HepG2 (cell line): ENCODE results near the gene PLA2G2E. TPM values are rescaled to one million over a fixed set of nuclear protein-coding genes. Genes with fewer than 3 reads are reported as not detected.

Experiments used
- ATAC-seq: fragments of 200-7000 bp; cut with Tn5 transposase; 3 replicates; pipeline ENCODE4 v1.9.1; 2020; ENCODE audit warnings: mild to moderate bottlenecking, moderate library complexity
- BruUV-seq: library from RNA; stranded (reverse); fragments of 400-500 nt; replicated peaks from 2 replicates; lab custom pipeline; 2021; lab: Mats Ljungman, UMichigan
- CTCF ChIA-PET: fragments of 300-600 bp; formaldehyde crosslinking; extraction: SDS; loops from one replicate; lab custom pipeline; 2021; ENCODE audit warnings: low total read pairs, inconsistent platforms, low intra/inter-chr PET ratio; lab: Yijun Ruan, JAX
- POLR2A ChIA-PET: fragments of 350-600 bp; sonication (Branson Sonifier 250); formaldehyde crosslinking; loops from one replicate; lab custom pipeline; 2020; ENCODE audit warnings: antibody characterized with exemption, inconsistent platforms; lab: Yijun Ruan, JAX
- DNase-seq: peaks from one replicate; pipeline ENCODE4 v3.0.0-alpha.2; 2015; ENCODE audit warnings: low spot score
- FAIRE-seq: peaks from 3 replicates; lab custom pipeline; 2011; peaks lifted over from hg19 to GRCh38; lab: Jason Lieb, UNC
- H2AFZ ChIP-seq: one replicate; pipeline ENCODE4 v1.6.1; 2011; ENCODE audit warnings: low read length, inconsistent platforms
- H3K27ac ChIP-seq: fragments of 300-600 bp; 3 replicates; pipeline ENCODE4 v1.8.0; 2011; ENCODE audit warnings: mixed run types, mild to moderate bottlenecking, mixed read lengths, low read length, inconsistent platforms; ENCODE audit not compliant: insufficient read depth; ENCODE audit errors: extremely low read length
- H3K27me3 ChIP-seq, 2 experiments: fragments of 200-600 bp in 1 of 2; 2 replicates in 1 of 2; 3 replicates in 1 of 2; pipeline versions ENCODE4 v1.6.0 to v1.8.0; 2011; ENCODE audit warnings: low read length in 2 of 2, mild to moderate bottlenecking in 2 of 2, moderate library complexity in 2 of 2, inconsistent platforms in 1 of 2; ENCODE audit not compliant: insufficient read depth in 2 of 2, control insufficient read depth in 1 of 2
- H3K36me3 ChIP-seq, 2 experiments: fragments of 200-600 bp in 1 of 2; replicated peaks in 1 of 2; 2 replicates in 1 of 2; 3 replicates in 1 of 2; pipeline versions ENCODE4 v1.5.1 to v1.8.0; 2011; ENCODE audit warnings: low read length in 2 of 2, inconsistent platforms in 1 of 2; ENCODE audit not compliant: insufficient read depth in 2 of 2, control insufficient read depth in 1 of 2
- H3K4me1 ChIP-seq: 2 replicates; pipeline ENCODE4 v1.5.1; 2012; ENCODE audit warnings: low read length, inconsistent platforms; ENCODE audit not compliant: insufficient read depth
- H3K4me2 ChIP-seq: 2 replicates; pipeline ENCODE4 v1.6.0; 2011; ENCODE audit warnings: low read depth, low read length, inconsistent platforms
- H3K4me3 ChIP-seq, 3 experiments: fragments of 200-600 bp in 1 of 3; sonication (generic), shearing (Covaris generic) in 1 of 3; replicated peaks in 1 of 3; 2 replicates each; pipeline ENCODE4 v1.5.1; 2011 to 2016; ENCODE audit warnings: low read length in 3 of 3, inconsistent platforms in 2 of 3, low read depth in 2 of 3, mild to moderate bottlenecking in 2 of 3, control low read depth in 1 of 3, mixed read lengths in 1 of 3; ENCODE audit not compliant: insufficient read depth in 1 of 3
- H3K79me2 ChIP-seq: one replicate; pipeline ENCODE4 v1.6.1; 2011; ENCODE audit warnings: low read length, inconsistent platforms; ENCODE audit not compliant: insufficient read depth
- H3K9ac ChIP-seq: 2 replicates; pipeline ENCODE4 v1.6.0; 2011; ENCODE audit warnings: mild to moderate bottlenecking, low read depth, low read length, inconsistent platforms; ENCODE audit not compliant: insufficient read depth
- H3K9me3 ChIP-seq: 2 replicates; pipeline ENCODE4 v1.5.1; 2012; ENCODE audit warnings: mild to moderate bottlenecking, low read length
- H4K20me1 ChIP-seq: 2 replicates; pipeline ENCODE4 v1.6.0; 2011; ENCODE audit warnings: inconsistent platforms, mild to moderate bottlenecking, low read length, moderate library complexity; ENCODE audit not compliant: insufficient read depth
- BRCA1 ChIP-seq: sonication (generic); formaldehyde crosslinking; IDR thresholded peaks from 2 replicates; pipeline ENCODE4 v1.4.0; 2020; ENCODE audit warnings: missing genetic modification reagents
- CEBPG ChIP-seq: IDR thresholded peaks from 2 replicates; pipeline ENCODE4 v1.6.1; 2016
- CENPX ChIP-seq: sonication (generic); formaldehyde crosslinking; IDR thresholded peaks from 2 replicates; pipeline ENCODE4 v1.9.0; 2021; ENCODE audit warnings: mild to moderate bottlenecking, missing genetic modification reagents, moderate library complexity
- CREB3 ChIP-seq: sonication (generic); formaldehyde crosslinking; IDR thresholded peaks from 2 replicates; pipeline ENCODE4 v1.5.0; 2020; ENCODE audit warnings: missing genetic modification reagents
- FOXK1 ChIP-seq: sonication (generic); formaldehyde crosslinking; IDR thresholded peaks from 2 replicates; pipeline ENCODE4 v1.4.0; 2020; ENCODE audit warnings: low read depth, missing genetic modification reagents, borderline replicate concordance
- KLF15 ChIP-seq: sonication (generic); formaldehyde crosslinking; IDR thresholded peaks from 2 replicates; pipeline ENCODE4 v1.8.1; 2023; ENCODE audit warnings: borderline replicate concordance, mild to moderate bottlenecking, inconsistent platforms, missing genetic modification reagents, mixed read lengths
- MED8 ChIP-seq: sonication (generic); formaldehyde crosslinking; IDR thresholded peaks from 2 replicates; pipeline ENCODE4 v1.8.1; 2023; ENCODE audit warnings: mild to moderate bottlenecking, missing genetic modification reagents; ENCODE audit not compliant: insufficient replicate concordance
- TCF7L2 ChIP-seq: IDR thresholded peaks from 2 replicates; pipeline ENCODE4 v1.6.1; 2011; ENCODE audit warnings: mild to moderate bottlenecking, low read depth, low read length, moderate library complexity
- ZNF292 ChIP-seq: sonication (generic); formaldehyde crosslinking; IDR thresholded peaks from 2 replicates; pipeline ENCODE4 v1.8.1; 2022; ENCODE audit warnings: mild to moderate bottlenecking, low read depth, missing genetic modification reagents, borderline replicate concordance
- ZNF333 ChIP-seq: sonication (generic); formaldehyde crosslinking; IDR thresholded peaks from 2 replicates; pipeline ENCODE4 v1.4.0; 2020; ENCODE audit warnings: mild to moderate bottlenecking, missing genetic modification reagents, borderline replicate concordance
- ZNF75D ChIP-seq: sonication (generic); formaldehyde crosslinking; IDR thresholded peaks from 2 replicates; pipeline ENCODE4 v1.8.1; 2023; ENCODE audit warnings: missing genetic modification reagents, mild to moderate bottlenecking, borderline replicate concordance
- ZNF883 ChIP-seq: sonication (generic); formaldehyde crosslinking; IDR thresholded peaks from 2 replicates; pipeline ENCODE4 v1.5.1; 2020; ENCODE audit warnings: mild to moderate bottlenecking, missing genetic modification reagents; ENCODE audit errors: not compliant biosample characterization
- WGBS: methylation state at CpG from one replicate; pipeline ENCODE4 v1.1.6; 2017; ENCODE audit warnings: low lambda C conversion rate; 5-methylcytosine and 5-hydroxymethylcytosine counted together
- in situ Hi-C: cut with HindIII; loops from 2 replicates; pipeline ENCODE4 v1.10.0; 2017; ENCODE audit warnings: low pct_unique_long_range_greater_than_20kb; ENCODE audit not compliant: extremely low pct_ligation_motif_present
- intact Hi-C: fragments of 100-400 bp; cut with micrococcal nuclease; formaldehyde crosslinking; loops from one replicate; pipeline ENCODE4 v1.10.0; 2022; ENCODE audit not compliant: unreplicated experiment
- polyA plus RNA-seq, 8 experiments: library from polyadenylated mRNA; depleted of rRNA in 3 of 8; stranded (reverse) in 7 of 8; unstranded in 1 of 8; fragments of >200 nt; fragmentation: Illumina TruSeq in 4 of 8; extraction: Trizol in 4 of 8; gene quantifications; 2 replicates each; pipeline versions ENCODE4 v1.2.1 to v1.2.3, GENCODE V29; 2011 to 2016; ENCODE audit warnings: low read depth in 4 of 8, missing spikeins in 1 of 8, mixed read lengths in 1 of 8; ENCODE audit not compliant: insufficient read depth in 1 of 8
- total RNA-seq, 5 experiments: library from RNA; depleted of rRNA; stranded (reverse); fragments of >200 nt; fragmentation: Illumina TruSeq; extraction: Trizol; gene quantifications; 2 replicates each; pipeline ENCODE4 v1.2.3, GENCODE V29; 2016; ENCODE audit warnings: low read depth in 1 of 5
- TF ChIP-seq, protein P1 (sequence below): sonication (generic); formaldehyde crosslinking; IDR thresholded peaks from 2 replicates; pipeline ENCODE4 v1.4.0; 2020; ENCODE audit warnings: missing genetic modification reagents, borderline replicate concordance

Gene PLA2G2E
- total and polyA plus RNA-seq, 2 of the 13 experiments (the other 11 are each of a cell fraction or from before 2014, with no cell fraction given), result not detected

GRCh38 chr1:19909971-19910370, 13.4 kb downstream of the PLA2G2E start (continued):
- TF ChIP-seq CREB3 (CRISPR knock-in tag) (no peak), CENPX (CRISPR knock-in tag) (no peak), MED8 (CRISPR knock-in tag) (no peak), CEBPG (CRISPR knock-in tag) (no peak), ZNF75D (no peak)
- TF ChIP-seq, all 625 proteins: peak for 0

- no peaks in the 10 kb centered on the region for H3K4me1 ChIP-seq
- in situ Hi-C loops, result no loop called here
Observed at GRCh38 chr1:19909392-19909791, 14.0 kb downstream of the PLA2G2E start.

More at GRCh38 chr1:19909392-19909791, 14.0 kb downstream of the PLA2G2E start:
- H4K20me1 ChIP-seq, result no peaks in the 10 kb centered on the region
- H3K9me3 ChIP-seq, result no peaks in the 10 kb centered on the region
- FAIRE-seq, result no peak
- H3K27me3 ChIP-seq, result no peaks in the 10 kb centered on the region
- H3K4me2 ChIP-seq, result no peak overlapping the region
- no peak overlapping the region for H3K9ac ChIP-seq
- CTCF ChIA-PET, result no interaction called here
- no peak overlapping the region for H3K27ac ChIP-seq
- no peak for ATAC-seq
- POLR2A ChIA-PET, result no interaction called here
- TF ChIP-seq ZNF883 (CRISPR knock-in tag) (no peak), BRCA1 (CRISPR knock-in tag) (no peak), ZNF292 (CRISPR knock-in tag) (no peak), KLF15 (CRISPR knock-in tag) (no peak), ZNF333 (CRISPR knock-in tag) (no peak), FOXK1 (no peak), TCF7L2 (no peak)
- TF ChIP-seq, protein P1, sequence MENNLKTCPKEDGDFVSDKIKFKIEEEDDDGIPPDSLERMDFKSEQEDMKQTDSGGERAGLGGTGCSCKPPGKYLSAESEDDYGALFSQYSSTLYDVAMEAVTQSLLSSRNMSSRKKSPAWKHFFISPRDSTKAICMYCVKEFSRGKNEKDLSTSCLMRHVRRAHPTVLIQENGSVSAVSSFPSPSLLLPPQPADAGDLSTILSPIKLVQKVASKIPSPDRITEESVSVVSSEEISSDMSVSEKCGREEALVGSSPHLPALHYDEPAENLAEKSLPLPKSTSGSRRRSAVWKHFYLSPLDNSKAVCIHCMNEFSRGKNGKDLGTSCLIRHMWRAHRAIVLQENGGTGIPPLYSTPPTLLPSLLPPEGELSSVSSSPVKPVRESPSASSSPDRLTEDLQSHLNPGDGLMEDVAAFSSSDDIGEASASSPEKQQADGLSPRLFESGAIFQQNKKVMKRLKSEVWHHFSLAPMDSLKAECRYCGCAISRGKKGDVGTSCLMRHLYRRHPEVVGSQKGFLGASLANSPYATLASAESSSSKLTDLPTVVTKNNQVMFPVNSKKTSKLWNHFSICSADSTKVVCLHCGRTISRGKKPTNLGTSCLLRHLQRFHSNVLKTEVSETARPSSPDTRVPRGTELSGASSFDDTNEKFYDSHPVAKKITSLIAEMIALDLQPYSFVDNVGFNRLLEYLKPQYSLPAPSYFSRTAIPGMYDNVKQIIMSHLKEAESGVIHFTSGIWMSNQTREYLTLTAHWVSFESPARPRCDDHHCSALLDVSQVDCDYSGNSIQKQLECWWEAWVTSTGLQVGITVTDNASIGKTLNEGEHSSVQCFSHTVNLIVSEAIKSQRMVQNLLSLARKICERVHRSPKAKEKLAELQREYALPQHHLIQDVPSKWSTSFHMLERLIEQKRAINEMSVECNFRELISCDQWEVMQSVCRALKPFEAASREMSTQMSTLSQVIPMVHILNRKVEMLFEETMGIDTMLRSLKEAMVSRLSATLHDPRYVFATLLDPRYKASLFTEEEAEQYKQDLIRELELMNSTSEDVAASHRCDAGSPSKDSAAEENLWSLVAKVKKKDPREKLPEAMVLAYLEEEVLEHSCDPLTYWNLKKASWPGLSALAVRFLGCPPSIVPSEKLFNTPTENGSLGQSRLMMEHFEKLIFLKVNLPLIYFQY (CRISPR knock-in tag), result no peak
- TF ChIP-seq, all 625 proteins: peak for 0
- no peaks in the 10 kb centered on the region for H3K79me2 ChIP-seq
- no TSS peak for BruUV-seq
- H2AFZ ChIP-seq, result no peak overlapping the region
- 97% methylated on average over 5 of the region's 5 CpGs for WGBS
- DNase-seq, result no peak
- peaks cover 24 to 85% of the 10 kb centered on the region in 2 experiments for H3K36me3 ChIP-seq
- intact Hi-C loops, result no loop called here
- no peak overlapping the region for H3K4me3 ChIP-seq
